Esophagus (tissue), 2 donors: ENCODE measurements around the gene COX11. TPM values are rescaled to one million over a fixed set of nuclear protein-coding genes. Genes with fewer than 3 reads are reported as not detected.
A peak's percentile ranks its signal among the peaks of the same experiment; 100 is the strongest.

Source experiments
- H3K27ac ChIP-seq, 2 donors: one replicate each; pipeline ENCODE4 v1.5.1; 2013; ENCODE audit warnings: low read depth in 2 of 2, mild to moderate bottlenecking in 2 of 2, inconsistent platforms in 1 of 2, low read length in 1 of 2, moderate library complexity in 1 of 2
- H3K27me3 ChIP-seq, 2 donors: one replicate each; pipeline ENCODE4 v1.6.1; 2013; ENCODE audit warnings: low read length in 2 of 2, control low read depth in 1 of 2, mild to moderate bottlenecking in 1 of 2; ENCODE audit not compliant: insufficient read depth in 2 of 2, control insufficient read depth in 1 of 2
- H3K36me3 ChIP-seq, 2 donors: one replicate each; pipeline ENCODE4 v1.6.1; 2013; ENCODE audit warnings: low read length in 1 of 2; ENCODE audit not compliant: control insufficient read depth in 2 of 2, insufficient read depth in 2 of 2
- H3K4me1 ChIP-seq, 2 donors: one replicate each; pipeline ENCODE4 v1.6.1; 2013; ENCODE audit warnings: low read length in 1 of 2; ENCODE audit not compliant: control insufficient read depth in 2 of 2, insufficient read depth in 2 of 2
- H3K4me3 ChIP-seq, 2 donors: one replicate each; pipeline ENCODE4 v1.5.1; 2013; ENCODE audit warnings: low read length in 2 of 2, mild to moderate bottlenecking in 2 of 2, low read depth in 1 of 2, moderate library complexity in 1 of 2
- H3K9me3 ChIP-seq, 2 donors: one replicate each; pipeline ENCODE4 v1.6.1; 2013; ENCODE audit warnings: mild to moderate bottlenecking in 2 of 2, low read depth in 1 of 2, low read length in 1 of 2, moderate library complexity in 1 of 2; ENCODE audit not compliant: control insufficient read depth in 2 of 2, insufficient read depth in 1 of 2
- WGBS, 2 donors: extraction: QIAGEN DNeasy Blood & Tissue Kit; methylation state at CpG; one replicate each; pipeline ENCODE4 v1.1.7; 2013; 5-methylcytosine and 5-hydroxymethylcytosine counted together
- polyA plus RNA-seq, 2 donors: library from polyadenylated mRNA; stranded (reverse); fragments of 200-250 nt; gene quantifications; one replicate each; pipeline ENCODE4 v1.2.3, GENCODE V29; 2013
- donor health status: healthy with polysubstance abuse.
- donor health status: Bipolar disorder and iron deficiency.

Gene COX11
- polyA plus RNA-seq, 2 donors = 11.4 to 22.6 TPM

GRCh38 chr17:54945231-54945630 lies 23.2 kb downstream of the COX11 start:
- peaks cover 0 to 2% of the 10 kb centered on the region in 2 donors for H3K36me3 ChIP-seq
- H3K27ac ChIP-seq = no peak overlapping the region
- H3K9me3 ChIP-seq = no peaks in the 10 kb centered on the region
- no peaks in the 10 kb centered on the region for H3K27me3 ChIP-seq
- H3K4me3 ChIP-seq = no peak overlapping the region
- H3K4me1 ChIP-seq = no peaks in the 10 kb centered on the region
- 49 to 60% methylated on average over 1 of the region's 1 CpG for WGBS, 2 donors

GRCh38 chr17:54944796-54945195 lies 23.7 kb downstream of the COX11 start:
- H3K27ac ChIP-seq = no peak overlapping the region
- H3K4me3 ChIP-seq = no peak overlapping the region
- no peaks in the 10 kb centered on the region for H3K9me3 ChIP-seq
- no peaks in the 10 kb centered on the region for H3K4me1 ChIP-seq
- 70 to 90% methylated on average over 1 of the region's 1 CpG for WGBS, 2 donors
- no peaks in the 10 kb centered on the region for H3K27me3 ChIP-seq
- H3K36me3 ChIP-seq = peaks cover 0 to 2% of the 10 kb centered on the region in 2 donors

GRCh38 chr17:54941285-54941684 lies 27.2 kb downstream of the COX11 start:
- no peaks in the 10 kb centered on the region for H3K27me3 ChIP-seq
- no peaks in the 10 kb centered on the region for H3K9me3 ChIP-seq
- WGBS, 2 donors = 87 to 93% methylated on average over 1 of the region's 1 CpG
- no peaks in the 10 kb centered on the region for H3K36me3 ChIP-seq
- H3K4me1 ChIP-seq = no peaks in the 10 kb centered on the region
- H3K4me3 ChIP-seq = no peak overlapping the region
- H3K27ac ChIP-seq = no peak overlapping the region

- WGBS, 2 donors = 79 to 94% methylated on average over 1 of the region's 1 CpG
- Histone ChIP-seq H3K4me1 (no peaks in the 10 kb centered on the region), H3K27me3 (no peaks in the 10 kb centered on the region), H3K9me3 (no peaks in the 10 kb centered on the region), H3K36me3 (peaks cover 0 to 5% of the 10 kb centered on the region in 2 donors), H3K27ac (peak overlapping the region in 1 of 2 donors; percentile 20), H3K4me3 (no peak overlapping the region)
These were observed 31.0 kb downstream of the COX11 start for GRCh38 chr17:54937426-54937825.

GRCh38 chr17:54937018-54937417 lies 31.4 kb downstream of the COX11 start:
- no peaks in the 10 kb centered on the region for H3K4me1 ChIP-seq
- no peak overlapping the region for H3K4me3 ChIP-seq
- H3K27me3 ChIP-seq = no peaks in the 10 kb centered on the region
- peaks cover 0 to 5% of the 10 kb centered on the region in 2 donors for H3K36me3 ChIP-seq
- WGBS, 2 donors = 72 to 73% methylated on average over 5 of the region's 5 CpGs
- no peaks in the 10 kb centered on the region for H3K9me3 ChIP-seq
- peak overlapping the region in 1 of 2 donors; percentile 20 for H3K27ac ChIP-seq

GRCh38 chr17:54935471-54935870 lies 33.0 kb downstream of the COX11 start:
- Histone ChIP-seq H3K27ac (no peak overlapping the region), H3K36me3 (peaks cover 0 to 5% of the 10 kb centered on the region in 2 donors), H3K4me1 (no peaks in the 10 kb centered on the region), H3K9me3 (no peaks in the 10 kb centered on the region), H3K27me3 (no peaks in the 10 kb centered on the region), H3K4me3 (no peak overlapping the region)
- WGBS, 2 donors = 87 to 89% methylated on average over 5 of the region's 5 CpGs

- WGBS, 2 donors = 84 to 91% methylated on average over 3 of the region's 3 CpGs
- Histone ChIP-seq H3K9me3 (no peaks in the 10 kb centered on the region), H3K27ac (no peak overlapping the region), H3K4me1 (no peaks in the 10 kb centered on the region), H3K4me3 (no peak overlapping the region), H3K36me3 (peaks cover 0 to 5% of the 10 kb centered on the region in 2 donors), H3K27me3 (no peaks in the 10 kb centered on the region)
These were observed 34.5 kb downstream of the COX11 start for GRCh38 chr17:54933921-54934320.

GRCh38 chr17:54932711-54933110 lies 35.7 kb downstream of the COX11 start:
- H3K4me3 ChIP-seq = no peak overlapping the region
- peaks cover 0 to 5% of the 10 kb centered on the region in 2 donors for H3K36me3 ChIP-seq
- no peaks in the 10 kb centered on the region for H3K27me3 ChIP-seq
- H3K9me3 ChIP-seq = no peaks in the 10 kb centered on the region
- no peak overlapping the region for H3K27ac ChIP-seq
- 95 to 100% methylated on average over 1 of the region's 1 CpG for WGBS, 2 donors
- H3K4me1 ChIP-seq = no peaks in the 10 kb centered on the region

GRCh38 chr17:54927525-54927924 lies 40.9 kb downstream of the COX11 start:
- Histone ChIP-seq H3K27ac (no peak overlapping the region), H3K36me3 (no peaks in the 10 kb centered on the region), H3K9me3 (no peaks in the 10 kb centered on the region), H3K27me3 (no peaks in the 10 kb centered on the region), H3K4me1 (no peaks in the 10 kb centered on the region), H3K4me3 (no peak overlapping the region)
- WGBS, 2 donors = 77 to 80% methylated on average over 3 of the region's 3 CpGs

GRCh38 chr17:54924405-54924804 lies 44.0 kb downstream of the COX11 start:
- WGBS, 2 donors = 93% methylated on average over 5 of the region's 5 CpGs
- Histone ChIP-seq H3K4me1 (no peaks in the 10 kb centered on the region), H3K27me3 (no peaks in the 10 kb centered on the region), H3K36me3 (no peaks in the 10 kb centered on the region), H3K27ac (no peak overlapping the region), H3K4me3 (no peak overlapping the region), H3K9me3 (no peaks in the 10 kb centered on the region)
